ENCODE data around the gene PNMT. TPM values are rescaled to one million over a fixed set of nuclear protein-coding genes. Genes with fewer than 3 reads are reported as not detected.

Gene PNMT
- polyA plus RNA-seq, 1 of the 3 experiments (the other 2 are of a cell fraction) = 0.07 TPM

DNA sequence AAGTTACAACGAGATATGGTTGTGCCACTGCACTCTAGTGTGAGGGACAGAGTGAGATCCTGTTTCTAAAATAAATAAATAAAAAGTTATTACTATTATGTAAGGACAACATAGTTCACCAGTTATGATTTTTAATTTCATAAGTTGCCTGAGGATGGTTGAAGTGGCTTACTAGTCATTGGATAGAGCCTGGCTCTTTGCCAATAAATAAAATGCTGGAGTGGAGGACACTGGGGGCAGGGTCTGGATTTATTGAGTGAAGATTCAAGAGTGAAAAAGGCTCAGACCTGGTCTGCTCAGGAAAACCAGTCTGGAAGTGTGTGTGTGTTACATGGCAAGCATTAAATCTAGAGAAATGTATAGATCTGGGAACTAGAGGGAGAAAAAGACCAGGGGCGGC lies 29.2 kb upstream of the PNMT start:
- Histone ChIP-seq H4K20me1 (ENCODE audit: insufficient read depth) (peaks cover 18% of the 10 kb centered on the region), H3K9me3 (no peaks in the 10 kb centered on the region), H3K36me3 (replicated peaks in 1 of 2; ENCODE audit: control insufficient read depth in 1 of 2, insufficient read depth in 2 of 2, low read length in 1 of 2) (no peaks in the 10 kb centered on the region), H3K9me2 (no peaks in the 10 kb centered on the region), H3K9ac (no peak overlapping the region), H3K79me2 (ENCODE audit: insufficient read depth) (peaks cover 68% of the 10 kb centered on the region), H3F3A (replicated peaks; ENCODE audit: insufficient read depth) (no peaks in the 10 kb centered on the region), H3K4me2 (peak overlapping the region; percentile 83; the same call in 1 of the 2 replicates), H3K4me3 (ENCODE audit: low read depth in 2 of 2, low read length in 1 of 2) (no peak overlapping the region), H3K27ac (ENCODE audit: low read depth in 2 of 2, low read length in 1 of 2) (no peak overlapping the region), H2AFZ (ENCODE audit: low read depth) (no peak overlapping the region), H3K27me3 (ENCODE audit: insufficient read depth) (no peaks in the 10 kb centered on the region), H3K4me1 (ENCODE audit: control insufficient read depth in 1 of 2, insufficient read depth in 2 of 2, low read depth in 1 of 2, low read length in 1 of 2) (peaks cover 0 to 24% of the 10 kb centered on the region in 2 experiments; a peak in 2 of 4 replicates)
- no peak for DNase-seq
- ChIA-PET POLR2A (no interaction called here), CTCF (interaction anchor here (1.0 to 17.4 kb wide), 5 partner anchors 13 to 91 kb away, joined by 3 to 332 read pairs (median 6); partner anchors contain the start of genes MIEN1 and PPP1R1B)
- TF ChIP-seq CTCF (IDR thresholded peaks at IDR 0.05) (no peak), POLR2AphosphoS5 (IDR thresholded peaks at IDR 0.05; ENCODE audit: low read depth, low read length) (no peak), TEAD4 (IDR thresholded peaks at IDR 0.05; ENCODE audit: borderline replicate concordance, insufficient read depth) (no peak), MXI1 (IDR thresholded peaks at IDR 0.05; ENCODE audit: low read depth, low read length) (no peak), TAF1 (IDR thresholded peaks at IDR 0.05; ENCODE audit: borderline replicate concordance, low read depth, low read length) (no peak), FOXJ3 (CRISPR knock-in tag; IDR thresholded peaks at IDR 0.05) (no peak), ZBTB33 (IDR thresholded peaks at IDR 0.05; ENCODE audit: borderline replicate concordance, low read depth) (no peak)
- 81% methylated on average over 2 of the region's 2 CpGs for WGBS (ENCODE audit: low lambda C conversion rate)

- Histone ChIP-seq H3K9me3 (no peaks in the 10 kb centered on the region), H3F3A (replicated peaks; ENCODE audit: insufficient read depth) (no peaks in the 10 kb centered on the region), H3K4me1 (ENCODE audit: control insufficient read depth in 1 of 2, insufficient read depth in 2 of 2, low read depth in 1 of 2, low read length in 1 of 2) (peaks cover 0 to 24% of the 10 kb centered on the region in 2 experiments; a peak in 2 of 4 replicates), H3K27me3 (ENCODE audit: insufficient read depth) (no peaks in the 10 kb centered on the region), H3K9me2 (no peaks in the 10 kb centered on the region), H4K20me1 (ENCODE audit: insufficient read depth) (peaks cover 21% of the 10 kb centered on the region), H3K9ac (no peak overlapping the region), H3K4me3 (ENCODE audit: low read depth in 2 of 2, low read length in 1 of 2) (no peak overlapping the region), H3K27ac (ENCODE audit: low read depth in 2 of 2, low read length in 1 of 2) (no peak overlapping the region), H3K79me2 (ENCODE audit: insufficient read depth) (peaks cover 76% of the 10 kb centered on the region), H2AFZ (ENCODE audit: low read depth) (no peak overlapping the region), H3K36me3 (replicated peaks in 1 of 2; ENCODE audit: control insufficient read depth in 1 of 2, insufficient read depth in 2 of 2, low read length in 1 of 2) (no peaks in the 10 kb centered on the region), H3K4me2 (no peak overlapping the region; the same call in 1 of the 2 replicates)
- CTCF ChIA-PET = interaction anchor here (1.0 to 17.4 kb wide), 6 partner anchors 12 to 92 kb away, joined by 3 to 332 read pairs (median 6); partner anchors contain the start of genes MIEN1, PPP1R1B and TCAP
- POLR2A ChIA-PET = no interaction called here
- no peak for DNase-seq
- WGBS (ENCODE audit: low lambda C conversion rate) = 93% methylated on average over 10 of the region's 11 CpGs
- TF ChIP-seq TCF12 (IDR thresholded peaks at IDR 0.05) (no peak), NRF1 (IDR thresholded peaks at IDR 0.05; ENCODE audit: low read depth, low read length) (no peak), NFIC (IDR thresholded peaks at IDR 0.05; ENCODE audit: borderline replicate concordance) (no peak), GABPA (IDR thresholded peaks at IDR 0.05; ENCODE audit: low read depth) (no peak)
These were observed 28.4 kb upstream of the PNMT start for GRCh38 chr17:39639566-39640458.
